Testis (tissue), 3 donors: Measurements from ENCODE around the gene SOCS6. TPM values are rescaled to one million over a fixed set of nuclear protein-coding genes. Genes with fewer than 3 reads are reported as not detected.

Source experiments
- DNase-seq: peaks from one replicate; pipeline ENCODE4 v3.0.0-alpha.2; 2019
- H3K27ac ChIP-seq, 2 donors: fragments of 200-600 bp; sonication (generic); one replicate each; pipeline ENCODE4 v1.5.1; 2019
- H3K27me3 ChIP-seq: fragments of 200-600 bp; sonication (generic); one replicate; pipeline ENCODE4 v1.5.1; 2019
- H3K36me3 ChIP-seq: fragments of 200-600 bp; sonication (generic); one replicate; pipeline ENCODE4 v1.5.1; 2017; ENCODE audit warnings: low read depth; ENCODE audit errors: missing control alignments
- H3K4me1 ChIP-seq: fragments of 200-600 bp; sonication (generic); one replicate; pipeline ENCODE4 v1.5.1; 2019
- H3K4me3 ChIP-seq, 2 donors: fragments of 200-600 bp; sonication (generic); one replicate each; pipeline ENCODE4 v1.5.1; 2017 to 2019
- H3K9me3 ChIP-seq: fragments of 200-600 bp; sonication (generic); one replicate; pipeline ENCODE4 v1.5.1; 2017
- POLR2A ChIP-seq: fragments of 450-650 bp; IDR thresholded peaks from one replicate; pipeline ENCODE4 v1.6.1; 2017; ENCODE audit warnings: antibody characterized with exemption, mild to moderate bottlenecking, moderate library complexity
- WGBS, 2 donors: methylation state at CpG; one replicate each; pipeline ENCODE4 v1.1.5; 2018; 5-methylcytosine and 5-hydroxymethylcytosine counted together
- intact Hi-C: fragments of 100-400 bp; cut with DNase I; formaldehyde crosslinking; loops from one replicate; pipeline ENCODE4 v1.15.1; 2023; ENCODE audit warnings: low total_unique reads
- polyA plus RNA-seq: library from polyadenylated mRNA; stranded (reverse); fragments of 350-450 nt; fragmentation: Illumina TruSeq; extraction: RNeasy Lipid Tissue Mini Kit (QIAGEN cat#74804); gene quantifications from one replicate; pipeline ENCODE4 v1.2.3, GENCODE V29; 2014; ENCODE audit warnings: low read depth, low replicate concordance; ENCODE audit not compliant: insufficient read depth
- total RNA-seq, 2 donors: library from RNA; depleted of rRNA; stranded (reverse); fragments of >200 nt; gene quantifications; one replicate each; pipeline ENCODE4 v1.2.3, GENCODE V29; 2016
- TF ChIP-seq, protein P1 (sequence below), 3 experiments: fragments of 450-650 bp in 2 of 3; fragments of 200-600 bp in 1 of 3; sonication (generic) in 1 of 3; IDR thresholded peaks; one replicate each; pipeline ENCODE4 v1.5.1; 2016 to 2019; ENCODE audit warnings: antibody characterized with exemption in 3 of 3, mild to moderate bottlenecking in 2 of 3, moderate library complexity in 1 of 3

SOCS6 gene
- total and polyA plus RNA-seq, 3 donors from 2014 or later, result 12.7 to 22.9 (median 20.9) TPM

DNA sequence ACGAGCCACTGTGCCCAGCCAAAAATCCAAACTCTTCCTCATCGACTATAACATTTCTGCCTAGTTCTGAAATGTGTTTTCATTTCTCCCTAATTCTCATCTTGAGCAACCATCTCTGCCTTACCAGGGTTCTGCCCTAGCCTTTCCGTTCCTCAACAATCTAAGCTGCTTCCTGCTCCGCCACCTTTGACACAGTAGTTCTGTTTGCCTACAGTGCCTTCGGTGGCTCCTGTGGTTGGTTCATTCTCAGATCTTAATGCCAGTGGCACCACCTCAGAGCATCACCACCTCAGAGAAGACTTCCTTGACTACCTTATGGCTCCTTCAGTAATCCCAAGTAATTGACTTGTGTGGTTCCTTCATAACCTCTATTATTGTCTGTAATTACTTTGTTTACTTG lies 3.8 kb downstream of the SOCS6 start:
- Histone ChIP-seq H3K4me3 (no peak overlapping the region), H3K36me3 (no peaks in the 10 kb centered on the region), H3K9me3 (no peaks in the 10 kb centered on the region), H3K4me1 (peaks cover 14% of the 10 kb centered on the region), H3K27me3 (no peaks in the 10 kb centered on the region), H3K27ac (no peak overlapping the region)
- TF ChIP-seq, protein P1, sequence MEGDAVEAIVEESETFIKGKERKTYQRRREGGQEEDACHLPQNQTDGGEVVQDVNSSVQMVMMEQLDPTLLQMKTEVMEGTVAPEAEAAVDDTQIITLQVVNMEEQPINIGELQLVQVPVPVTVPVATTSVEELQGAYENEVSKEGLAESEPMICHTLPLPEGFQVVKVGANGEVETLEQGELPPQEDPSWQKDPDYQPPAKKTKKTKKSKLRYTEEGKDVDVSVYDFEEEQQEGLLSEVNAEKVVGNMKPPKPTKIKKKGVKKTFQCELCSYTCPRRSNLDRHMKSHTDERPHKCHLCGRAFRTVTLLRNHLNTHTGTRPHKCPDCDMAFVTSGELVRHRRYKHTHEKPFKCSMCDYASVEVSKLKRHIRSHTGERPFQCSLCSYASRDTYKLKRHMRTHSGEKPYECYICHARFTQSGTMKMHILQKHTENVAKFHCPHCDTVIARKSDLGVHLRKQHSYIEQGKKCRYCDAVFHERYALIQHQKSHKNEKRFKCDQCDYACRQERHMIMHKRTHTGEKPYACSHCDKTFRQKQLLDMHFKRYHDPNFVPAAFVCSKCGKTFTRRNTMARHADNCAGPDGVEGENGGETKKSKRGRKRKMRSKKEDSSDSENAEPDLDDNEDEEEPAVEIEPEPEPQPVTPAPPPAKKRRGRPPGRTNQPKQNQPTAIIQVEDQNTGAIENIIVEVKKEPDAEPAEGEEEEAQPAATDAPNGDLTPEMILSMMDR (IDR thresholded peaks at IDR 0.05), result no peak
- TF ChIP-seq POLR2A, result no peak
- 87 to 91% methylated on average over 5 of the region's 5 CpGs for WGBS, 2 donors
- DNase-seq, result no peak
- intact Hi-C loops, result no loop called here

DNA sequence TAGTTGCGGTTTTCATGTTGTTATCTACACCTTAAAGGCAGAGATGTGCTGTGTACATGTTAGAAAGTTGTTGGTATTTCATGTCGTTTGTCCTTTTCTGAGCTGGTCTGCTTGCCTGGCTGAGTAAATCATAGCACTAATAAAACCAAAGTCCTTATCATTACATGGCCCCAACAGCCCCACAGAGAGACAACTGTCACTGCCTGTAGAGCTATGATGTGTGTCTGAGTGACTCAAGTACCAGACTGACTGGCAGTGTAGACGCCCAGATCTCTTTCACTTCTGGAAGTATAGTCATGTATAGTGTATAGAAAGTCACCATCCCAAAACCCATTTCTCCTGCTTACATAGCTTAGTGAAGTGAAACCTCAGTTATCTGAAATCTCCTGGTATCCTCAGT lies 4.3 kb downstream of the SOCS6 start:
- Histone ChIP-seq H3K36me3 (no peaks in the 10 kb centered on the region), H3K27ac (no peak overlapping the region), H3K4me3 (no peak overlapping the region), H3K9me3 (no peaks in the 10 kb centered on the region), H3K27me3 (no peaks in the 10 kb centered on the region), H3K4me1 (peaks cover 14% of the 10 kb centered on the region)
- TF ChIP-seq, protein P1 (IDR thresholded peaks at IDR 0.05), result no peak
- intact Hi-C loops, result no loop called here
- 63 to 76% methylated on average over 3 of the region's 3 CpGs for WGBS, 2 donors
- no peak for DNase-seq

DNA sequence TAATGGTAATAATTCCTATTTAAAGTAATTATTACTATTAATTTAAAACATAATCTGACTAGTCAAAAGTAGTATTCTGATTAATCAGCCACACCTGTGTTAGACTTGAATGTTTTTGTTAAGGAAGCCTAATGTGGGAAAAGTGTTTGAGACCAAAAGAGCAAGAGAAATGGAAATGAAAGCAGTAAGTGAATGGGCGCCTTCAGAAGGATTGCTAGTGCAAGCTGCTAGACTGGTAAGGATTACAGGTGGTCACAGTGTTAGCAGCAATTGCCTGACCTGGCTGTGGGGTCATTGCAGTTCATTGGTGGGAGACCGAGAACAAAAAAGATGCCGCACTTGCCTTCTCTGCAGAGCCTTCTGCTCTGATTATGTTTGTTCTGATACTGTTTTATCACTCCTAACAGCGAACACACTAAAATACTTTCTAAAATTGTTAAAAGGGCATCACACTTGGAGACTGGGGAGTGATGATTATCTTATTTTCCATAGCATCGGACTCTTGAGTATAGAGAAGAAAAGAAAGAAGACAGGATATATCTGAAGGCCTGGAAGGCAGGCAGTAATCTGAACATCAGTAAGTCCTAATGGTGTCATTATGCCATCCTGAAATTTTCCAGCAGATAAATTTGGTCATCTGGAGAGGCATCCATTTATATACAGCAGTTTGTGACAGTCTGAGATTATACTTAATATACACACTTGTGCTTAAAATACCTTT lies 5.8 kb downstream of the SOCS6 start:
- intact Hi-C loops, result no loop called here
- no peak for TF ChIP-seq POLR2A
- TF ChIP-seq, protein P1 (IDR thresholded peaks at IDR 0.05), result no peak
- Histone ChIP-seq H3K9me3 (no peaks in the 10 kb centered on the region), H3K27me3 (no peaks in the 10 kb centered on the region), H3K27ac (no peak overlapping the region), H3K36me3 (no peaks in the 10 kb centered on the region), H3K4me3 (no peak overlapping the region), H3K4me1 (peaks cover 14% of the 10 kb centered on the region)
- 72 to 88% methylated on average over 5 of the region's 5 CpGs for WGBS, 2 donors
- DNase-seq, result no peak

DNA sequence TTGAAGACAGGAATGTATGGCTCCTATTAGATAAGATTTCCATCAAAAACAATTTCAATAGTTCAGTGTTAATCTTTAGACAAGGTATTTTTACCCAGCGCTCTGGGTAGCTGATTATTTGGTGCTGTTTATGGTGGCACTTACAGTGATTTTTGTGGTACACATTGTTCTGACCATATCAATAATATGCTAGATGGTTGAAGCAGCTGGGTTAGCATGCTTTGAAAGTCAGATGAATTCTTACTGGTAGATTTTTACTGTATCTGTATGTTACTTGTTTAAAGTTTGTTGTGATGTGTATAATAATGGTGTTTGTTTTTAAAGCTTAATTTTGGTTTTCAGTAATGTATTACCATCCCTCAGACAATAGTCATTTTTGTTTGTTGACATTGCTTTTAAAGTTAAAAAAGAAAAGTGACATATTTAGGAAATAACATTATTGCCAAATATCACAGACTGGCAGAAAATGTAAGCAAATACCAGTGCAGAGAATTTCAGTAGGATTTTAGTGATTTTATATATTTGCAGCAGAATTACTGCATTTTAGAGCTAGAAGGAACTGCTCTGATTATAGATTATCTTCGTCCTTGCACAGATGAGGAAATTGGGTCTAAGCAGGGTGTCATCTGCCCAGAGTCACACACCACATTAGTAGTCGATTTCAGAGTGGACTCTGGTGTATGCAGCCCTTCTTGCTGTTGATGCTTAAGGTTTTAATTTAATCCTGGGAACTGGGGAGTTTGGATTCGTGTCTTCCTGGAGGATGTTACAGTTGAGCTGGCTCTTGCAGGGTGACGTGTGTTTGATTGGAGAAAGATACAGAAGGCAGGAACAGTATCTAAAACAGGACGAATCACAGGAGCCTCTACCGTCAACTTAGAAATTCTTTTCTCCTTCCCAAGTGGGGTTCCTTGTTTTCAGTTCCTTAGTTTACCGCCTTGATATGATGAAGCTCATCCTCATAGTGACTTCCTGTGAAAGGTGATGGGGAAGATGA lies 6.6 kb downstream of the SOCS6 start:
- no peak for DNase-seq
- Histone ChIP-seq H3K27me3 (no peaks in the 10 kb centered on the region), H3K4me3 (no peak overlapping the region), H3K4me1 (peaks cover 11% of the 10 kb centered on the region), H3K36me3 (no peaks in the 10 kb centered on the region), H3K9me3 (no peaks in the 10 kb centered on the region), H3K27ac (no peak overlapping the region)
- 49 to 65% methylated on average over 8 of the region's 8 CpGs for WGBS, 2 donors
- intact Hi-C loops, result no loop called here
- no peak for TF ChIP-seq POLR2A
- TF ChIP-seq, protein P1 (IDR thresholded peaks at IDR 0.05), result no peak
